DOHH2 (cell line): ENCODE data around the gene ZNF185.

Source experiments
- H3F3A ChIP-seq: fragments of 200-600 bp; sonication (generic), shearing (Covaris generic); 2 replicates; pipeline ENCODE4 v1.6.0; 2016; ENCODE audit warnings: antibody characterized with exemption, mild to moderate bottlenecking; ENCODE audit not compliant: control insufficient read depth, insufficient read depth
- H3K27ac ChIP-seq: fragments of 200-600 bp; sonication (generic); 2 replicates; pipeline ENCODE4 v1.5.1; 2014; ENCODE audit warnings: low read depth, mild to moderate bottlenecking, low read length, moderate library complexity
- H3K27me3 ChIP-seq: fragments of 200-600 bp; sonication (generic); 2 replicates; pipeline ENCODE4 v1.6.1; 2014; ENCODE audit warnings: mild to moderate bottlenecking, low read length, mixed read lengths; ENCODE audit not compliant: control insufficient read depth
- H3K36me3 ChIP-seq: fragments of 200-600 bp; sonication (generic); 2 replicates; pipeline ENCODE4 v1.6.1; 2014; ENCODE audit warnings: mild to moderate bottlenecking, low read length, moderate library complexity, mixed read lengths; ENCODE audit not compliant: control insufficient read depth
- H3K4me1 ChIP-seq: fragments of 200-600 bp; sonication (generic); 2 replicates; pipeline ENCODE4 v1.6.1; 2014; ENCODE audit warnings: mild to moderate bottlenecking, low read length, mixed read lengths; ENCODE audit not compliant: control insufficient read depth
- H3K4me2 ChIP-seq: fragments of 200-600 bp; sonication (generic); 2 replicates; pipeline ENCODE4 v1.6.0; 2014; ENCODE audit warnings: mild to moderate bottlenecking, low read length, moderate library complexity
- H3K4me3 ChIP-seq: fragments of 200-600 bp; sonication (generic); 2 replicates; pipeline ENCODE4 v1.5.1; 2014; ENCODE audit warnings: mild to moderate bottlenecking, low read length, mixed read lengths
- H3K79me2 ChIP-seq: fragments of 200-600 bp; sonication (generic); 2 replicates; pipeline ENCODE4 v1.6.1; 2014; ENCODE audit warnings: mild to moderate bottlenecking, low read length, mixed read lengths; ENCODE audit not compliant: control insufficient read depth
- H3K9me2 ChIP-seq: fragments of 200-600 bp; sonication (generic); replicated peaks from 2 replicates; pipeline ENCODE4 v1.6.1; 2014; ENCODE audit warnings: mild to moderate bottlenecking, low read length, mixed read lengths; ENCODE audit not compliant: control insufficient read depth
- H3K9me3 ChIP-seq: fragments of 200-600 bp; sonication (generic); 2 replicates; pipeline ENCODE4 v1.6.1; 2014; ENCODE audit warnings: antibody characterized with exemption, low read length, mixed read lengths; ENCODE audit not compliant: control insufficient read depth, insufficient read depth
- H4K20me1 ChIP-seq: fragments of 200-600 bp; sonication (generic); 2 replicates; pipeline ENCODE4 v1.6.0; 2014; ENCODE audit warnings: low read depth, mild to moderate bottlenecking, antibody characterized with exemption, low read length, moderate library complexity; ENCODE audit not compliant: control insufficient read depth, insufficient read depth
- EZH2phosphoT487 ChIP-seq: fragments of 200-600 bp; sonication (generic); IDR thresholded peaks from 2 replicates; pipeline ENCODE4 v1.6.1; 2017; ENCODE audit warnings: borderline replicate concordance, mild to moderate bottlenecking, antibody characterized with exemption, low read length, moderate library complexity, mixed read lengths
- TF ChIP-seq, protein P1 (sequence below): fragments of 200-600 bp; sonication (generic); IDR thresholded peaks from one replicate; pipeline ENCODE4 v1.5.1; 2014; ENCODE audit warnings: antibody characterized with exemption, mild to moderate bottlenecking, low read depth, low read length; ENCODE audit not compliant: poor library complexity, severe bottlenecking

Gene ZNF185

GRCh38 chrX:152861116-152861515 is 36.8 kb upstream of the ZNF185 start:
- Histone ChIP-seq H3K9me2 (no peaks in the 10 kb centered on the region), H4K20me1 (no peaks in the 10 kb centered on the region), H3K4me2 (no peak overlapping the region), H3K36me3 (peaks cover 30% of the 10 kb centered on the region), H3K4me1 (no peaks in the 10 kb centered on the region), H3K9me3 (no peaks in the 10 kb centered on the region), H3K27ac (no peak overlapping the region), H3K27me3 (no peaks in the 10 kb centered on the region), H3F3A (no peaks in the 10 kb centered on the region), H3K4me3 (no peak overlapping the region), H3K79me2 (no peaks in the 10 kb centered on the region)
- TF ChIP-seq, protein P1, sequence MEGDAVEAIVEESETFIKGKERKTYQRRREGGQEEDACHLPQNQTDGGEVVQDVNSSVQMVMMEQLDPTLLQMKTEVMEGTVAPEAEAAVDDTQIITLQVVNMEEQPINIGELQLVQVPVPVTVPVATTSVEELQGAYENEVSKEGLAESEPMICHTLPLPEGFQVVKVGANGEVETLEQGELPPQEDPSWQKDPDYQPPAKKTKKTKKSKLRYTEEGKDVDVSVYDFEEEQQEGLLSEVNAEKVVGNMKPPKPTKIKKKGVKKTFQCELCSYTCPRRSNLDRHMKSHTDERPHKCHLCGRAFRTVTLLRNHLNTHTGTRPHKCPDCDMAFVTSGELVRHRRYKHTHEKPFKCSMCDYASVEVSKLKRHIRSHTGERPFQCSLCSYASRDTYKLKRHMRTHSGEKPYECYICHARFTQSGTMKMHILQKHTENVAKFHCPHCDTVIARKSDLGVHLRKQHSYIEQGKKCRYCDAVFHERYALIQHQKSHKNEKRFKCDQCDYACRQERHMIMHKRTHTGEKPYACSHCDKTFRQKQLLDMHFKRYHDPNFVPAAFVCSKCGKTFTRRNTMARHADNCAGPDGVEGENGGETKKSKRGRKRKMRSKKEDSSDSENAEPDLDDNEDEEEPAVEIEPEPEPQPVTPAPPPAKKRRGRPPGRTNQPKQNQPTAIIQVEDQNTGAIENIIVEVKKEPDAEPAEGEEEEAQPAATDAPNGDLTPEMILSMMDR, result no peak
- no peak for TF ChIP-seq EZH2phosphoT487

DNA sequence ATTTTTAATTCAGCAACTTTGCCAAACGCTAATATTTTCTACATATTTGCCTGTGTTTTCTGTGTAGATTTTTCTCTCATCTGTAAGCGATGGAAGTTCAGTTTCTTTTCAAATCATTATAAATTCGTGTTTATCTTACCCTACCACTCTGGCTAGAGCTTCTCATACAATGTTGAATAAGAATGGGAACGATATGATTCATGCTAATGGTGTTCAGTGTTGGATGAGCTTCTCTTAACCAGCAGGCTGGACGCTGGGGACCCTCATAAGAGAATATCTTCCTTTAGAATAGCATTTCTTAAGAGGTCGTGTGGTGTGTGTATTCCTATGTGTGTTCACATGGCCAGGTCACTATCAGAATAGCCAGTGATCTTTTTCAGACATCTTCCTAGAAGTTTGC is 36.0 kb upstream of the ZNF185 start:
- H3K4me2 ChIP-seq, result no peak overlapping the region

GRCh38 chrX:152865232-152865920 is 32.5 kb upstream of the ZNF185 start:
- no peaks in the 10 kb centered on the region for H4K20me1 ChIP-seq
- H3K9me3 ChIP-seq, result no peaks in the 10 kb centered on the region
- no peak overlapping the region for H3K4me3 ChIP-seq
- peaks cover 30% of the 10 kb centered on the region for H3K36me3 ChIP-seq
- H3K9me2 ChIP-seq, result no peaks in the 10 kb centered on the region
- no peak overlapping the region for H3K4me2 ChIP-seq
- no peaks in the 10 kb centered on the region for H3K4me1 ChIP-seq
- H3F3A ChIP-seq, result no peaks in the 10 kb centered on the region
- no peak overlapping the region for H3K27ac ChIP-seq
- H3K79me2 ChIP-seq, result no peaks in the 10 kb centered on the region
- H3K27me3 ChIP-seq, result no peaks in the 10 kb centered on the region
- TF ChIP-seq, protein P1, result no peak
- TF ChIP-seq EZH2phosphoT487, result no peak

More for the DNA sequence above, 36.0 kb upstream of the ZNF185 start:
- H3K79me2 ChIP-seq, result no peaks in the 10 kb centered on the region
- H3K9me2 ChIP-seq, result no peaks in the 10 kb centered on the region
- no peaks in the 10 kb centered on the region for H4K20me1 ChIP-seq
- TF ChIP-seq EZH2phosphoT487, result no peak
- TF ChIP-seq, protein P1, result no peak
- H3F3A ChIP-seq, result no peaks in the 10 kb centered on the region
- H3K4me1 ChIP-seq, result no peaks in the 10 kb centered on the region
- H3K27me3 ChIP-seq, result no peaks in the 10 kb centered on the region
- peaks cover 33% of the 10 kb centered on the region for H3K36me3 ChIP-seq
- H3K4me3 ChIP-seq, result no peak overlapping the region
- no peaks in the 10 kb centered on the region for H3K9me3 ChIP-seq
- no peak overlapping the region for H3K27ac ChIP-seq
